GM18868 (cell line): ENCODE data around the gene RTL10.

Experiments used
- ATAC-seq: cut with Tn5 transposase; IDR thresholded peaks from one replicate; pipeline ENCODE4 v1.9.1; 2021; ENCODE audit warnings: mild to moderate bottlenecking, moderate library complexity; ENCODE audit not compliant: unreplicated experiment

The RTL10 gene

GRCh38 chr22:19876314-19876940 is 21.8 kb upstream of the RTL10 start:
- ATAC-seq: no peak

- no peak for ATAC-seq
Observed at GRCh38 chr22:19875531-19876313, 21.0 kb upstream of the RTL10 start.

DNA sequence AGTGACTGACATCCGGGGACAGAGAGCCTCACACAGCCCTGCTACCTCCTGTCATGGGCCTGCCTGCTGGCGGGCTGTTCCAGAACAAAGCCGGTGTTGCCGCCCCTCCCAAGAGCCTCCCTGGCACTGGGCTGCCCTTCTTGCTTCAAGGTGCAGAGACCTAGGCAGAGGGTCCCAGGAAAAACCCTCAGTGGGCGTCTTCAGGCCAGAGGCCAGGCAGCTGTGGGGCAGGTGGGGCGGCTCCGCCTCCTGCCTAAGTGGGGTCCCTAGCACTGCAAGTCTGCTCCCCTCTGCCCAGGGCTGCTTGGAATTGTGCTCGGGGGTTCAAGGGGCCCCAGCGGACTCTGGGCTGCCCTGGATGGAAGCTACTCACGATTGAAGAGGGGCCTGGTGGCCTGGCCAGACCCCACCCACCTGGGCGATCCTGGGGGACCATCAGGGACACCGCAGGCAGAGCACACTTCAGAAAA is 20.4 kb upstream of the RTL10 start:
- no peak for ATAC-seq

- ATAC-seq: no peak
Observed at GRCh38 chr22:19874307-19875060, 19.8 kb upstream of the RTL10 start.

- no peak for ATAC-seq
Observed at GRCh38 chr22:19873960-19874306, 19.3 kb upstream of the RTL10 start.

DNA sequence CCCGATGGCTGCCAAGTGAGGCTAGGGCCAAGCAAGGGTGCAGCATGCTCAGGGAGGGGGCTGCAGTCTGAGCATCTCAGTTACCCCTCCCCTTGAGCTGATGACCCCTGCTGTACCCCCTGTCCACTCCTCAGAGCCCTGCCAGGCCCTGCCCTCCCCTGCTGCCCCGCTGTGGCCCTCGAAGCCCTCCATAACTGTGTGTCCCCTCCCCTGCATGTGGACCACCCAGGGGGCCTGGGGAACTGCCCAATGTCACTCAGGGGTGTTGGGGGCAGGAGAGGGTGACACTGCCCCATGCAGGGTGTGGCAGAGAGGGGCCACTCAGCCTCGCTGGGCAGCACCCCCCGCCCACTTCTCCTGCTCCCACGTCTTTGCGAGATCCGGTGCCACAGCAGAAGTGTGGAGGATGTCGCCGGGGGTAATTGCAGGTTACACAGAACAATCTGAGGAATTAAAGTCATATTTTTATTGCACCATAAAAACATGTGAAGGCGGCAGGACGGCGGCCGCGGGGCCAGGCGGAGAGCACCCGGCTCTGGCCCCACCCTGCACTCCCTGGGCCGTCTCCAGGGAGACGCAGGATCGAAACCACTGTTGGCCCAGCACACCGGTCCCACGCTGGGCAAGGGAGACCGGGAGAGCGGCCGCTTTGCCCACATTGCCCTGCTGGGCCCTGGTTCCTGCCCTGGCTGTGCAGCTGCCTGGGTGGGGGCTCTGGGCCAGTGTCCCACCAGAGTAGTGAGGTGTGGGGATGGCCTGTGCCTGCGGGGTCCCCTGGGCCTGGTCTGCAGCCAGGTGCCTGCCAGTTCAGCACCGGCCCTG is 18.7 kb upstream of the RTL10 start:
- ATAC-seq: no peak

GRCh38 chr22:19872779-19873137 is 18.1 kb upstream of the RTL10 start:
- ATAC-seq: no peak

DNA sequence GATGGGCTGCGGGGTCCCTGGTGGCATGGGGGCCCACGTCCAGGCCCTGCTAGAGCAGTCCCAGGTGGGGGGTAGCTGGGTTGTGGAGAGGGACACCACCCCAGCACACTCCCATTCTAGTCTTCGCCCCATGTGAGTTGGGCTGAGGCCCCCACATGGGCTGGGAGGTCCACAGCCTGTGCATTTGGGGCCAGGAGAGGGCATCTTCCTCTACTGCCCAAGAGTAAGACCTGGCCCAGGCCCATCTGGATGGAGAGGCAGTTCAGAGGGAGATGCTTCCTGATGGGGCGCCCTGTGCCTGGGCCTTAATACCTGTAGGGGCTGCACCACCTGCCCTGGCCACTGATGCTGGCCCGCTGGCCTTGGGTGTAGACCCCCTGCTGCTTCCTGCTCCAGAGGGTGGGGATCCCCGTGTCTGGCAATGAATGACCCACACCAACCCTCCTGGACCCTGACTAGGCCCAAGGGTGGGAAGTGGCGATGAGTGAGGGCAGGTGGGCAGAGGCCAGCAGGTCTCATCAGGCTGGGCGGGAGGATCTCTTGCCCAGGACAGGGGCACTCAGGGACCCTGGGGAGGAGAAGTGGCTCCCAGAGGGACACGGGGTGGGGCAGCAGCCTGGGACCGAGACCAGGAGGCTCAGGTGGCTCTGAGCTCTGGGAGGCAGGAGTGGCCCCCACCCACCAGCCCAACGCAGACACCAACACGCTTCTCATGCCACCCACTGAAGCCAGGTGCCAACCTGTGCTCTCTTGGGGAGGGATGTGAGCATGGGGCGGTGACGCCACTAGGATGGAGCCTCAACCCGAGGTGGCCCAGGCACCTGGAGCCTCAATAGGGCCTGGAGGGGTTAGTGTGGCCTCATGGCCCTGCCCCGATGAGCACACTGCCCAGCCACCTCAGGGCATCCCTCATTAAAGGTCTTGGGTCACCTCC is 17.4 kb upstream of the RTL10 start:
- no peak for ATAC-seq

- no peak for ATAC-seq
Observed at GRCh38 chr22:19871023-19871844, 16.6 kb upstream of the RTL10 start.

DNA sequence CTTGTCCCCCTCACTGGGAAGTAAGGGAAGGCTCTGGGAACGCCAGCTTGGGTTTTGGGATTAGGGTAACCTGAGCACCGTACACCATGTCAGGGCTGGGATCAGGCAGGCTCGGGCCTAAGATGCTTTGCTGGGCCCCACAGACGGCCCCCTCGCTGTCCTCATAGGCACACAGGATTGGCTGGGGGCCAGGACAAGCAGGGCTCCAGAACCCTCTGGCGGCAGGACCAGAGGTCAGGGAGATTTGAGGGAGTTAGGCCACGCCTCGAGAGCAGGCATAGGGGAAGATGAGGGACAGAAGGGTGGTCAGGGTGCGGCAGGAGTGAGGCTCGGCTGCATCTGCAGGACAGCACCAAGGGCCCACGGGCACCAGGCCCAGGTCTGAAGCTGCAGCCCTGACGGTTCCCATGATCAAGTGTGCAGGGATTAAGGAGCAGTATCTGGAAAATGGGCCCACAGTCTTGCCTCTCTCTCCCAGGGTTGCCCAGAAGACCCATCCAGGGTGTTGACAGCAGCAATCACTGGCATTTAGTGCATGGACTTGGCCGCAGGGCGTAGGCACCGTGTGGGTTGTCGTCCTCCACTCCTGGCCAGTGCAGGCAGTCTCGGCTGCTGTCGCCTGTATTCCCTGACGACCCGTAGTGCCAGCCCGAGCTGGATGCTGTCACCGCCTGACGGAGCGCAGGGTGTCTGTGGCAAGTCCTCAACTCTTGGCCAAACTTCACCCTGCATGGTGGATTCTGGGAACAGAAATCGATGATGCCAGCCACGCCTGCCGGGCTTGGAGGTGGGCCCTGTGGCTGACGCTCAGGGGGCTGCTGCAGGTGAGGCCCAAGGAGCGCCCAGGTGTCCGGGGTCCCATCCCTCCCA is 15.7 kb upstream of the RTL10 start:
- no peak for ATAC-seq

DNA sequence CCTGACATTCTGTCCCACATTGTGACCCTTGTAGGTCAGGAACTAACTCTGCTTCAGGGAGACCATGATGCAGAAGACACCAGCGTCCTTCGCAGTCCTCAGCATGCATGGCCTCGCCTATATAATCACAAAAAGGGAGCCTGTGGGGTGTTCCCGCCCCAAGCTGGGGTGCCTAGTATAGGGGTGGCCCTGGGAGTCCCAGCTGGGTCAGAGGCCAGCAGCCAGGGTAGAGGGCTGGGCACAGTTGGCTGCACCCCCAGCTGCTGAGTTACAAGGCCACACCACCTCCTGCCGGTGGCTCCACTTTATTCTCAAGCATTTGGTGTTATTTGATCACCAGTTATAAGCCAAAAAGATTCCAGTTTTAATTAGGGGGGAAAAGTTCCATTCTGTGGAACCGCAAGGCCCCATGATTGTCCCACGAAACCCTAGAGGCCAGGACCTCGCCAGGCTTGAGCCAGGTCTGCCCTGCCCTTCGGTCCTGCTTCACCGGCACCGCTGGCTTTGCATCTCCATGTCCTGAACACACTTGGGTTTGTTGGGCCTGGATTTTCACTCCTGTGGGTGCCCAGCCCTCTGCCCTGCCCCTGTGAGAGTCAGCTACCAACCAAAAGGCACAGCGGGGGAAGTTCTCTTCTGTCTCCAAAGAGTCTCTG is 15.0 kb upstream of the RTL10 start:
- ATAC-seq: no peak

DNA sequence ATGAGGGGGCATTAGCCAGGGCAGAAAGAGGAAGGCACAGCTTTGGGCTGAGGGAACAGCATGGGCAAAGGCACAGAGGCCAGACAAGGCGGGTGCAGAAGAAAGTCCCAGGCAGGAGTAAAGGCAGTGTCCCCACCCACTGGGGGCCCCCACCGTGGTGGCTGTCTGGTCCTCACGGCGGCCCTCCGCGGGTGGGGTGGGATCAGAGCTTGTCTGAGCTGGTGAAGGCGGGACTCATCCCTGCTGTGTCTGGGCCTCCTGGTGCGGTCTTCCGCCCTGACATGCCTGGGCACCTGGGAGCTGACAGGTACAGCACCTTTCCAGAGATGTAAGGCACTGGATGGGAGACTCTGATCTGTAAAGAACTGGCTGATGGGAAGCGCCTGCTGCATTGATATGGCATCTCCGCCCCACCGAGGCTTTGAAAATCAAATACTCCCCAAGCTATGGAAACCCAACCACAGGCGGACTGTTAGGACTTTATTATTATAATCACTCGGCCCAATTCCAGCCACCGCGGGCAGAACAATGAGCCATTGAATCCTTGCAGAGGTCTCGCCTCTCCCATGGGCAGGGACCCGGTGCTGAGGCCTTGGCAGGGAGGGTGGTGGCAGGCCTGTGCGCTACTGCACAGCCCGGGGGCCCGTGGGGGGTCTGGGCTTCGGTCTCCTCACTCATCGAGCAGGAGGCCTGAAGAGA is 14.2 kb upstream of the RTL10 start:
- ATAC-seq: no peak

- ATAC-seq: no peak
Observed at GRCh38 chr22:19868333-19868732, 13.7 kb upstream of the RTL10 start.

DNA sequence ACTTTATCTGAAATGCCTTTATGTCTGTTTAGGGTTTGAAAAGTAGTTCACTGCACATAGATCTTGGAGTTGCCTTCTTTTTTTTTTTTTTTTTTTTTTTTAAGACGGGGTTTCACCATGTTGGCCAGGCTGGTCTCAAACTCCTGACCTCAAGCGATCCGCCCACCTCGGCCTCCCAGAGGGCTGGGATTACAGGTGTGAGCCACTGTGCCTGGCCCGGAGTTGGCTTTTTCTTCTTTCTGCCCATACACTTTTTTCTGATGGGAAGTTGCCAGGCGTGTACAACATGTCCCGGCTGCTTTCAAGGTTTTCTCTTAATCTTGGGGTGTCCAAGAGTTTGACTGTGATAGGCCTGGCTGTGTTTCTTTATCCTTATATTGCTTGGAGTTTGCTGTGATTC is 12.9 kb upstream of the RTL10 start:
- no peak for ATAC-seq

DNA sequence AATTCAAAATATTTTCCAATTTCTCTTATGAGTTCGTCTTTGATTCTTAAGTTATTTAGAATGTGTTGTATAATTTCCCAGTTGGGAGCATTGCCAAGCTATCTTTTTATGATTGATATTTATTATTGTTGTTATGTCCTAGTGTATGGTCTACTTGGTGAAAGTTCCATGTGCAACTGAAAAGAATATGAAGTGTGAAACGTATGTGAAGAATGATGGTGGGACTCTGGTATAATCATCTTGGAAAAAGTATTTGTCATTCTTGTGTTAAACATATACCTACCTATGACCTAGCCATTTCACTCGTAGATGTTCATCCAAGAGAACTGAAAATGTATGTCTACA is 12.0 kb upstream of the RTL10 start:
- ATAC-seq: no peak

DNA sequence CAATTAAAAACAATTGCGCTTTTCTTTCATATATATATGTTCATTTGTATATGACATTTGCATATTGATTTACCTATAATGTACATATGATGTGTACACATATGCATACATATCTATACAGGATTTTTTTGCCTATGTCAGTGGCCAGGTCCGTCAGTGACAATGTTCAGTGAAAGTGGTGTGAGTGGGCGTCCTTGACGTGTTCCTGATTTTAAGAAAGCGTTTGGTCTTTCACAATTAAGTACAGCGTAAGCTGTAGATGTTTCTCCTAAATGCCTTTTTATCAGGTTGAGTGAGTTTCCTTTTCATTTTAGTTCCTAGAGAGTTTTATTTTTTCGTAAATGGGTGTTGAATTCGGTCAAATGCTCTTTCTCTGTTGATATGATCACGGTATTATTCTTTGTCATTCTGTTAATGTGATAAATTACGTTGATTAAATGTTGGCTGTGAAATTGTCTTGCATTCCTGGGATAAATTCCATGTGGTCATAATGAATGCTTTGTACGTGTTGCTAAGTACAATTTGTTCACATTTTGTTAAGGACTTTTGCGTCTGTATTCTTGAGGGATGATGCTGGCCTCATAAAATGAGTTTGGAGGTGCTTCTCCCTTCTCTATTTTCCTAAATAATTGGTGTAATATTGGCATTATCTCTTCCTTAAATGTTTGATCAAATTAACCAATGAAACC is 10.6 kb upstream of the RTL10 start:
- no peak for ATAC-seq
